H1 (cell line): ENCODE measurements around the gene TTC38. TPM values are rescaled to one million over a fixed set of nuclear protein-coding genes. Genes with fewer than 3 reads are reported as not detected.

Experiments
- CTCF ChIA-PET: fragments of 300-600 bp; sonication (Branson Sonifier 250); formaldehyde crosslinking; loops from one replicate; lab custom pipeline; 2021; ENCODE audit not compliant: partially characterized antibody; lab: Charles Lee
- POLR2A ChIA-PET: fragments of 300-600 bp; sonication (Branson Sonifier 250); formaldehyde crosslinking; loops from one replicate; lab custom pipeline; 2021; ENCODE audit warnings: inconsistent platforms; ENCODE audit not compliant: partially characterized antibody; lab: Charles Lee
- DNase-seq, 2 experiments: peaks; one replicate each; pipeline versions ENCODE4 v3.0.0 to v3.0.0-alpha.2; 2010 to 2022; ENCODE audit warnings: low spot score in 2 of 2, low read depth in 1 of 2, mixed read lengths in 1 of 2
- FAIRE-seq: peaks from 2 replicates; lab custom pipeline; 2011; peaks lifted over from hg19 to GRCh38; lab: Jason Lieb, UNC
- H2AFZ ChIP-seq: 2 replicates; pipeline ENCODE4 v1.8.1; 2012; ENCODE audit warnings: low read length, inconsistent platforms
- H2AK5ac ChIP-seq: 2 replicates; pipeline ENCODE4 v1.6.1; 2013; ENCODE audit warnings: low read depth, low read length
- H2BK120ac ChIP-seq: replicated peaks from 2 replicates; pipeline ENCODE3; 2013; ENCODE audit warnings: low read depth, low read length, inconsistent platforms
- H2BK12ac ChIP-seq: 2 replicates; pipeline ENCODE4 v1.6.1; 2013; ENCODE audit warnings: low read depth, low read length
- H2BK15ac ChIP-seq: 2 replicates; pipeline ENCODE4 v1.6.1; 2013; ENCODE audit warnings: low read length
- H2BK20ac ChIP-seq: 2 replicates; pipeline ENCODE4 v1.6.1; 2013; ENCODE audit warnings: low read length
- H2BK5ac ChIP-seq: 2 replicates; pipeline ENCODE4 v1.6.1; 2013; ENCODE audit warnings: low read depth, low read length
- H3K14ac ChIP-seq: 2 replicates; pipeline ENCODE4 v1.6.1; 2013; ENCODE audit warnings: inconsistent platforms; ENCODE audit not compliant: insufficient read length
- H3K18ac ChIP-seq: 2 replicates; pipeline ENCODE4 v1.6.1; 2013; ENCODE audit warnings: low read length; ENCODE audit errors: extremely low read depth
- H3K23ac ChIP-seq: 2 replicates; pipeline ENCODE4 v1.6.1; 2013; ENCODE audit warnings: inconsistent platforms; ENCODE audit not compliant: insufficient read length
- H3K23me2 ChIP-seq: 2 replicates; pipeline ENCODE4 v1.6.1; 2013; ENCODE audit warnings: low read depth, low read length
- H3K27ac ChIP-seq: 2 replicates; pipeline ENCODE4 v1.6.1; 2011; ENCODE audit warnings: low read depth, low read length, inconsistent platforms
- H3K27me3 ChIP-seq, 4 experiments: replicated peaks in 1 of 4; 1 replicate in 1 of 4; 2 replicates in 3 of 4; pipeline versions ENCODE4 v1.6.1 to v1.8.1; 2011 to 2013; ENCODE audit warnings: low read length in 3 of 4, mild to moderate bottlenecking in 3 of 4, inconsistent platforms in 2 of 4, mixed read lengths in 2 of 4, moderate library complexity in 1 of 4; ENCODE audit not compliant: control insufficient read depth in 3 of 4, insufficient read depth in 3 of 4; ENCODE audit errors: extremely low read depth in 1 of 4
- H3K36me3 ChIP-seq, 4 experiments: 2 replicates each; pipeline versions ENCODE4 v1.6.1 to v1.8.1; 2011 to 2013; ENCODE audit warnings: mild to moderate bottlenecking in 4 of 4, low read length in 3 of 4, moderate library complexity in 2 of 4, control low read depth in 1 of 4, inconsistent platforms in 1 of 4; ENCODE audit not compliant: insufficient read depth in 4 of 4, control insufficient read depth in 2 of 4
- H3K4ac ChIP-seq: replicated peaks from 2 replicates; pipeline ENCODE3; 2013; ENCODE audit warnings: low read length, low read depth, mixed read lengths, inconsistent platforms; ENCODE audit not compliant: insufficient read length
- H3K4me1 ChIP-seq, 4 experiments: replicated peaks in 1 of 4; 1 replicate in 1 of 4; 2 replicates in 3 of 4; pipeline versions ENCODE4 v1.6.1 to v1.8.1; 2011 to 2013; ENCODE audit warnings: low read length in 3 of 4, inconsistent platforms in 2 of 4, mixed read lengths in 1 of 4; ENCODE audit not compliant: insufficient read depth in 4 of 4, control insufficient read depth in 3 of 4
- H3K4me2 ChIP-seq, 2 experiments: 2 replicates each; pipeline versions ENCODE4 v1.6.1 to v1.8.1; 2011 to 2013; ENCODE audit warnings: low read depth in 2 of 2, low read length in 2 of 2, control low read depth in 1 of 2, inconsistent platforms in 1 of 2, mild to moderate bottlenecking in 1 of 2; ENCODE audit not compliant: insufficient read depth in 1 of 2
- H3K4me3 ChIP-seq, 4 experiments: fragments of 200-600, 300-600 bp in 1 of 4; sonication (generic), shearing (Covaris generic), sonication (Bioruptor Twin) in 1 of 4; 2 replicates each; pipeline versions ENCODE4 v1.5.1 to v1.8.1; 2011 to 2016; ENCODE audit warnings: low read length in 4 of 4, low read depth in 3 of 4, control low read depth in 2 of 4, inconsistent platforms in 2 of 4, mild to moderate bottlenecking in 2 of 4, mixed read lengths in 1 of 4, moderate library complexity in 1 of 4; ENCODE audit not compliant: insufficient read depth in 2 of 4; ENCODE audit errors: extremely low read depth in 1 of 4
- H3K56ac ChIP-seq: replicated peaks from 2 replicates; pipeline ENCODE3; 2013; ENCODE audit warnings: low read depth, mild to moderate bottlenecking, mixed read lengths, low read length, inconsistent platforms; ENCODE audit not compliant: insufficient read length
- H3K79me1 ChIP-seq: 2 replicates; pipeline ENCODE4 v1.6.1; 2013; ENCODE audit warnings: low read depth, low read length, control low read depth
- H3K79me2 ChIP-seq, 2 experiments: 2 replicates each; pipeline versions ENCODE4 v1.6.1 to v1.8.1; 2012 to 2013; ENCODE audit warnings: low read length in 2 of 2, mild to moderate bottlenecking in 2 of 2, inconsistent platforms in 1 of 2; ENCODE audit not compliant: insufficient read depth in 2 of 2, control insufficient read depth in 1 of 2
- H3K9ac ChIP-seq, 4 experiments: replicated peaks in 1 of 4; 1 replicate in 1 of 4; 2 replicates in 3 of 4; pipeline versions ENCODE4 v1.6.1 to v1.8.1; 2011 to 2013; ENCODE audit warnings: low read depth in 3 of 4, low read length in 3 of 4, control low read depth in 2 of 4, mild to moderate bottlenecking in 2 of 4, moderate library complexity in 2 of 4, inconsistent platforms in 1 of 4; ENCODE audit errors: extremely low read depth in 1 of 4
- H3K9me3 ChIP-seq, 2 experiments: 2 replicates each; pipeline versions ENCODE4 v1.6.1 to v1.8.1; 2012 to 2013; ENCODE audit warnings: mild to moderate bottlenecking in 2 of 2, moderate library complexity in 2 of 2, control low read depth in 1 of 2, inconsistent platforms in 1 of 2, low read depth in 1 of 2, low read length in 1 of 2, mixed read lengths in 1 of 2; ENCODE audit not compliant: insufficient read depth in 2 of 2
- H4K20me1 ChIP-seq, 2 experiments: replicated peaks in 1 of 2; 2 replicates each; pipeline versions ENCODE3 to v1.8.1; 2011 to 2013; ENCODE audit warnings: inconsistent platforms in 2 of 2, low read length in 2 of 2, mild to moderate bottlenecking in 1 of 2; ENCODE audit not compliant: insufficient read depth in 2 of 2, control insufficient read depth in 1 of 2
- H4K5ac ChIP-seq: 2 replicates; pipeline ENCODE4 v1.6.1; 2013; ENCODE audit warnings: low read length, low read depth, mixed read lengths, inconsistent platforms; ENCODE audit not compliant: insufficient read length
- H4K8ac ChIP-seq: 2 replicates; pipeline ENCODE4 v1.8.0; 2013; ENCODE audit warnings: mild to moderate bottlenecking, moderate library complexity, low read length, inconsistent platforms; ENCODE audit not compliant: insufficient read depth; ENCODE audit errors: extremely low read depth
- H4K91ac ChIP-seq: replicated peaks from 2 replicates; pipeline ENCODE3; 2013; ENCODE audit warnings: low read length, mixed read lengths, inconsistent platforms; ENCODE audit not compliant: insufficient read length
- ATF3 ChIP-seq: IDR thresholded peaks from 2 replicates; pipeline ENCODE4 v1.6.1; 2011; ENCODE audit warnings: low read depth, mild to moderate bottlenecking, low read length; ENCODE audit not compliant: insufficient read depth
- BACH1 ChIP-seq: IDR thresholded peaks from 2 replicates; pipeline ENCODE4 v1.6.1; 2012; ENCODE audit warnings: low read length, improper control_type of control experiment
- CEBPB ChIP-seq: IDR thresholded peaks from 2 replicates; pipeline ENCODE4 v1.6.1; 2012; ENCODE audit warnings: low read depth, low read length
- CTBP2 ChIP-seq: IDR thresholded peaks from 2 replicates; pipeline ENCODE4 v1.7.0; 2011; ENCODE audit warnings: borderline replicate concordance, mild to moderate bottlenecking, moderate library complexity, mixed read lengths, low read length; ENCODE audit not compliant: insufficient read depth, insufficient read length
- KDM1A ChIP-seq: fragments of 200-600, 300-600 bp; sonication (generic); IDR thresholded peaks from 2 replicates; pipeline ENCODE4 v1.7.1; 2016; ENCODE audit warnings: mild to moderate bottlenecking, low read length, borderline replicate concordance
- NANOG ChIP-seq: IDR thresholded peaks from 2 replicates; pipeline ENCODE4 v1.6.1; 2011; ENCODE audit warnings: low read length, low read depth, mild to moderate bottlenecking, inconsistent platforms; ENCODE audit not compliant: insufficient read depth, poor library complexity, severe bottlenecking
- RAD21 ChIP-seq, 2 experiments: IDR thresholded peaks in 1 of 2; conservative IDR thresholded peaks in 1 of 2; 2 replicates each; pipeline ENCODE4 v1.6.1; 2011; ENCODE audit warnings: low read depth in 2 of 2, low read length in 2 of 2, improper control_type of control experiment in 1 of 2, inconsistent platforms in 1 of 2, mild to moderate bottlenecking in 1 of 2, moderate library complexity in 1 of 2
- RXRA ChIP-seq: IDR thresholded peaks from 2 replicates; pipeline ENCODE4 v1.6.1; 2011; ENCODE audit warnings: low read depth, mild to moderate bottlenecking, low read length, moderate library complexity; ENCODE audit not compliant: insufficient read depth
- SUZ12 ChIP-seq: fragments of 200-600 bp; sonication (generic); IDR thresholded peaks from 2 replicates; pipeline ENCODE4 v1.6.1; 2012; ENCODE audit warnings: mild to moderate bottlenecking, inconsistent platforms, low read length, moderate library complexity, mixed read lengths
- TAF7 ChIP-seq: optimal IDR thresholded peaks from 2 replicates; pipeline ENCODE3; 2011; ENCODE audit warnings: low read depth, mild to moderate bottlenecking, inconsistent platforms, low read length, moderate library complexity, borderline replicate concordance
- USF2 ChIP-seq: IDR thresholded peaks from 2 replicates; pipeline ENCODE4 v1.6.1; 2011; ENCODE audit warnings: low read length, improper control_type of control experiment
- YY1 ChIP-seq: IDR thresholded peaks from 2 replicates; pipeline ENCODE4 v1.6.1; 2011; ENCODE audit warnings: low read depth, mild to moderate bottlenecking, low read length
- WGBS, 2 experiments: shearing (Covaris generic) in 1 of 2; methylation state at CpG; one replicate each; pipeline versions ENCODE4 v1.1.6 to v1.1.7; 2013 to 2015; ENCODE audit warnings: low lambda C conversion rate in 2 of 2, mixed read lengths in 2 of 2, inconsistent platforms in 1 of 2, low coverage in 1 of 2, missing lambda C conversion rate in 1 of 2; ENCODE audit not compliant: insufficient replicate concordance in 2 of 2, insufficient coverage in 1 of 2, insufficient read length in 1 of 2; ENCODE audit errors: extremely low coverage in 1 of 2, missing lambda C conversion rate in 1 of 2; 5-methylcytosine and 5-hydroxymethylcytosine counted together
- polyA plus RNA-seq, 7 experiments: library from polyadenylated mRNA; depleted of rRNA in 3 of 7; stranded (reverse) in 5 of 7; unstranded in 2 of 7; fragments of >200 nt in 5 of 7; fragments of 200-250 nt in 2 of 7; gene quantifications; 1 replicate in 5 of 7; 2 replicates in 1 of 7; 4 replicates in 1 of 7; pipeline versions ENCODE4 v1.2.1 to v1.2.3, GENCODE V29; 2011 to 2013; ENCODE audit warnings: missing spikeins in 2 of 7, mixed read lengths in 2 of 7
- total RNA-seq: library from RNA; stranded (reverse); fragmentation: NEBNext Ultra II Directional; extraction: Animal tissue kit (Norgen Biotek cat#: 25700); gene quantifications from 2 replicates; pipeline ENCODE4 v1.2.1, GENCODE V29; 2021

Gene TTC38
- total and polyA plus RNA-seq, 2 of the 8 experiments (the other 6 are each of a cell fraction or from before 2014, with no cell fraction given): 25.3 to 34.8 TPM

GRCh38 chr22:46240506-46240905, 27.3 kb upstream of the TTC38 start:
- no peak overlapping the region for H4K5ac ChIP-seq
- no peaks in the 10 kb centered on the region for H3K4me1 ChIP-seq
- H2BK5ac ChIP-seq: no peak overlapping the region
- no peaks in the 10 kb centered on the region for H3K79me1 ChIP-seq
- H3K18ac ChIP-seq: no peak overlapping the region
- ChIA-PET POLR2A (no interaction called here), CTCF (interaction anchor here (0.8 to 1.5 kb wide), 3 partner anchors 10 to 162 kb away, joined by 3 read pairs; partner anchors contain the start of gene CDPF1)
- FAIRE-seq: no peak
- H3K36me3 ChIP-seq: peaks cover 0 to 3% (median 0%) of the 10 kb centered on the region in 4 experiments; a peak in 1 of 8 replicates
- H2BK20ac ChIP-seq: no peak overlapping the region
- H3K23ac ChIP-seq: no peak overlapping the region
- WGBS, 2 experiments: 83% methylated on average over 6 of the region's 6 CpGs; no CpG with 5 or more reads in 1 of the 2 experiments
- H4K91ac ChIP-seq: no peak overlapping the region
- H3K9ac ChIP-seq: no peak overlapping the region
- no peak overlapping the region for H3K4ac ChIP-seq
- H3K14ac ChIP-seq: no peak overlapping the region
- H3K4me2 ChIP-seq: no peak overlapping the region
- H3K27ac ChIP-seq: no peak overlapping the region
- no peak overlapping the region for H4K8ac ChIP-seq
- no peak overlapping the region for H2BK15ac ChIP-seq
- DNase-seq: no peak
- no peak overlapping the region for H2AK5ac ChIP-seq
- no peaks in the 10 kb centered on the region for H4K20me1 ChIP-seq
- H3K4me3 ChIP-seq: no peak overlapping the region
- no peak overlapping the region for H2BK12ac ChIP-seq
- no peaks in the 10 kb centered on the region for H3K79me2 ChIP-seq
- no peaks in the 10 kb centered on the region for H3K23me2 ChIP-seq
- no peaks in the 10 kb centered on the region; a peak in 1 of 7 replicates for H3K27me3 ChIP-seq
- H3K9me3 ChIP-seq: no peaks in the 10 kb centered on the region
- no peak overlapping the region for H2AFZ ChIP-seq
- no peak overlapping the region for H2BK120ac ChIP-seq
- no peak overlapping the region for H3K56ac ChIP-seq
- TF ChIP-seq CTBP2: no peak
- TF ChIP-seq BACH1: no peak
- TF ChIP-seq TAF7: no peak
- no peak for TF ChIP-seq SUZ12
- no peak for TF ChIP-seq ATF3
- no peak for TF ChIP-seq RAD21 (IDR thresholded peaks at IDR 0.05 in 1 of 2, conservative IDR thresholded peaks at IDR 0.05 in 1 of 2; ENCODE audit: low read depth in 2 of 2, low read length in 2 of 2)
- no peak for TF ChIP-seq CEBPB
- no peak for TF ChIP-seq NANOG
- no peak for TF ChIP-seq RXRA
- no peak for TF ChIP-seq USF2
- TF ChIP-seq KDM1A: no peak
- TF ChIP-seq YY1: no peak
